Measurements from ENCODE around the gene RIN1.

RIN1 gene

DNA sequence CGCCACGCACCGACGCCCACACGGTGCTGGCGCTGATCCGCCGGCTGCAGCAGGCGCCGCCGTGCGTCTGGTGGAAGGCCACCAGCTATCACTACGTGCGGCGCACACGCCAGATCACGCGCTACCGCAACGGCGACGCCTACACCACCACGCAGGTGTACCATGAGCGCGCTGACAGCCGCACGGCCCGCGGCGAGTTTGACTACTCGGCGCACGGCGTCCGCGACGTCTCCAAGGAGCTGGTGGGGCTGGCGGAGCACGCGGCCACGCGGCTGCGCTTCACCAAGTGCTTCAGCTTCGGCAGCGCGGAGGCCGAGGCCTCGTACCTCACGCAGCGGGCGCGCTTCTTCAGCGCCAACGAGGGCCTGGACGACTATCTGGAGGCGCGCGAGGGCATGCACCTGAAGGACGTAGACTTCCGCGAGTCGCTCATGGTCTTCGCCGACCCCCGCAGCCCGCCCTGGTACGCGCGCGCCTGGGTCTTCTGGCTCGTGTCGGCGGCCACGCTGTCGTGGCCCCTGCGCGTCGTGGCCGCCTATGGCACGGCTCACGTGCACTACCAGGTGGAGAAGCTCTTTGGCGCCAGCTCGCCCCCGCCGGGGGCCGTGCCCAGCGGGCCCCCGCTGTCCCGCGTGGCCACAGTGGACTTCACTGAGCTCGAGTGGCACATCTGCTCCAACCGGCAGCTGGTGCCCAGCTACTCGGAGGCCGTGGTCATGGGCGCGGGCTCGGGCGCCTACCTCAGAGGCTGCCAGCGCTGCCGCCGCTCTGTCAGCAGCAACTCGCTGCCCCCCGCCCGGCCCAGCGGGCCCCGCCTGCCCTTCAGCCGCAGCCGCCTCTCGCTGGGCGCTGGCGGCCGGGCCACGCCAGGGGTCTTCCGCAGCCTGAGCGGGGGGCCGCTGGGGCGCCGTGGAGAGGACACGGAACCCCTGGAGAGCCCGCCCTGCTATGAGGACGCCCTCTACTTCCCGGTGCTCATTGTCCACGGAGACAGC is 41.3 kb downstream of the RIN1 start:
- DNase-seq (ENCODE audit: low read depth, low spot score): no peak

DNA sequence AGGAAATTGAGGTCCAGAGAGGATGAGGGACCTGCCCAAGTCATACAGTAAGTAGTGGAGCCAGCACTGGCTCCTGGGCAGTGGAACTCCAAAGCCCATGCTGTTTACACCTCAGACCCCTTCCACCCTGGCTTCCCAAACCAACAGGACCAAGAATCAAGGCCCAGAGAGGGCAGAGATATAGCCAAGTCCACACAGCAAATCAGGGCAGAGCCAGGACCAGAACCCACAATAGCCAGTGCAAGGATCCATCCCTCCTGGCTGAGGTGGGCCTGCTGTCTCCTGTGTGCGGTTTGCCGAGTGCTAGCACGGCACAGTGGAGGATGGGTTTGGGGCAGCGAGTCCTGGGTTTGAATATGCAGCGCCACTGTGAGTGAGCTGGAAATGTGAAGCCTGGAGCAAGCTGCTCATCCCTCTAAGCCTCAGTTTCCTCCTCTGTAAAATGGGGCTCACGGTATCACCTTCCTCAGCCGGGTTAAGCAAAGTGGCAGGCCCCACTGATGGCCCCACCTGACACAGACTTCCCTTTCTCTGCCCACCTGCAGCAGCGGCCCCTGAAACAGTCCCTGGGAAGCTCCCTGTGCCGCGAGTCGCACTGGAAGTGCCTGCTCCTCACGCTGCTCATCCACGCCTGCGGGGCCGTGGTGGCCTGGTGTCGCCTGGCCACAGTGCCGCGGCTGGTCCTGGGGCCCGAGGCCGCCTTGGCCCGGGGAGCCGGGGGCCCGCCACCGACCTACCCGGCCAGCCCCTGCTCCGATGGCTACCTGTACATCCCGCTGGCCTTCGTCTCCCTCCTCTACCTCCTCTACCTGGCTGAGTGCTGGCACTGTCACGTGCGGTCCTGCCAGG is 42.2 kb downstream of the RIN1 start:
- no peak for DNase-seq (ENCODE audit: low read depth, low spot score)

DNA sequence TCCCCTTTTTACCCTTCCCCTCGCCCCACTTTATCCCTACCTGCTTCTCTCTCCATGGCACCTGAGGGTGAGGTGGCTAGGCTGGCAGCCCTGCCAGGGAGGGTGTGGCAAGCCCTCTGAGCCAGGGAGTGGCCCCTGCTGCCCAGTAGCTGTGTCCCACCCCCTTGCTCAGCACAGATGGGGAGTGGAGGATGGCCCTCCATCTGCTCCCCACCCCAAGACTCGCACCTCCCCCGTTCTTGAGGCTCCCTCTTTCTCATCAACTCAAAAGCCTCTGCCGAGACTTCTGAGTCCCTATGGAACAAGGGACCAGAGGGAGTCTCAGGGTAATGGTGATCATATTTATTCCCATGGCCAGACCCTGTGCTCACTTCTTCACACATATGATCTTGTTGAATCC is 42.9 kb downstream of the RIN1 start:
- no peak for DNase-seq (ENCODE audit: low read depth, low spot score)

DNA sequence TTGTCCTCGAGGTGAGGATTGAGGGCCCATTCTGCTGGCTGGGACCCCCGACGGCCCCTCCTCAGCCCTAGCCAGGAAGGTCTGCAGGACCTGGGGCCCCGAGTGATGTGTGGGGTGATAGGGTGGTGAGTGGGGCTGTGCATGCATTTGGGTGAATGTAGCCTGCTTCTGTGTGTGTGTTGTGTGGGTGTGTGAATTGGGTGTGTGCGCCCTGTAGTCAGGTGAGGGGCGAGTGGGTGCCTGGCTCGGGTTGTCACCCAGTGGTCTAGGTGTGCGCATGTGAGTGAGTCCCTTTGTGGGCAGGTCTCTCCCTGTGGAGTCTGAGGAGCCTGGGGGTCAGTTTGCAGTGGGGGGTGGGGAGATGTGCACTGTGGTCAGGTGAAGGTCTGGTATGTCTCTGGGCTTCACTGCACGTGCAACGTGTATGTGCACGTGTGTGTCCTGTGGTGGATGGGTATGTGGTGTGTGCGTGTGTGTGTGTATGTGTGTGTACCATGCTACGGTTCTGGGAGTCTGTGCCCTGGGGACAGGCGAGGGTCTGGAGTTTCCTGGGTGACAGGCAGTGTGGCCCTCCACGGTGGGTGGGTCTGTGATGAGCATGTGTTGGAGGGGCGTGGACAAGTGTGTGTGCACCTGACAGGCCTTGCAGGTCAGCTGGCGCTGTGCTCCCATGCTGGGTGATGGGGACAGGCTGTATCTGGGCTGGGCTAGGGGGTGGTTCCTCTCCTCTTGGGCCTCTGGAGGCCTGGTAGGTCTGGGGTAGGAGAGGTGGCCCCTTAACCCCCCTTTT is 43.5 kb downstream of the RIN1 start:
- DNase-seq (ENCODE audit: low read depth, low spot score): no peak

DNA sequence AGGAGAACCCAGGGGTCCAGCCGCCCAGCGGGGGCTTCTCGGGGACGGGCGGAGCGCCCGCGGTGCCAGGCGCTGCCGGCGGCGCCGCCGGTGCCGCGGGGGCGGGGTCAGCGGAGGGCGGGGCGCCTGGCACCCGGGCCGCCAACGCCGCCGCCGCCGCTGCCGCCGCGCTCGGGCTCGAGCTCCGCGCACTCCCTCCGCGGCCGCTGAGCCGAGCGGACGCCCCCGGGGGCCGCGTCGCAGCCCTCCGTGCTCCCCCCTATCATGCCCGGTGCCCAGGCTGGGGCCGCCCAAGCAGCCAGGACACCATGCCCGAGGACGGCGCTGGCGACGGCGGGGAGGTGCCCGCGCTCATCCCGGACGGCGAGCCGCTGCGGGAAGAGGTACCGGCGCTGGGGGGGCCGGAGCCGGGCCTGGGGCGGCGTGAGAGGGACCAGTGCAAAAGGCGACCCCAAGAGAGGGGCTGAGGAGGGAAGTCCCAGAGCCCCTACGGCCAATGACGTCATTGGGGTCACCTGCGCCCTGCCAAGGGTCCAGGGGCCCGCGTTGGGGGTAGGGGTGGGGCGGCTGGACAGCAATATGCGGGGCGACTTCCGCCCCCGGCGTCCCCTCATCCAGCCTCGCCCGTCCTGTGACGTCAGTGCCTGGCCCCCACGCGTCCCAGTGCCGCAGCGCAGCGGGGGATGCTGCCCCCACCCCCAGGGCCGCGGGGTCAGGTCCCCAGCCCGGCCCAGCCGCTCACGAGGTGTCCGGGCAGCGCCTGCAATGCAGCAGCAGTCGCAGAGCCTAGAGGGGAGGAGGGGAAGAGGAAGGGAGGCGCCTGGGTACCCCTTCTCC is 44.3 kb downstream of the RIN1 start, which contains the start of gene TMEM151A:
TSS of gene TMEM151A (plus strand) at position 189 of the 837 bp plus-strand sequence. CDS start at position 309, 120 bp downstream.
- DNase-seq (ENCODE audit: low read depth, low spot score): no peak

DNA sequence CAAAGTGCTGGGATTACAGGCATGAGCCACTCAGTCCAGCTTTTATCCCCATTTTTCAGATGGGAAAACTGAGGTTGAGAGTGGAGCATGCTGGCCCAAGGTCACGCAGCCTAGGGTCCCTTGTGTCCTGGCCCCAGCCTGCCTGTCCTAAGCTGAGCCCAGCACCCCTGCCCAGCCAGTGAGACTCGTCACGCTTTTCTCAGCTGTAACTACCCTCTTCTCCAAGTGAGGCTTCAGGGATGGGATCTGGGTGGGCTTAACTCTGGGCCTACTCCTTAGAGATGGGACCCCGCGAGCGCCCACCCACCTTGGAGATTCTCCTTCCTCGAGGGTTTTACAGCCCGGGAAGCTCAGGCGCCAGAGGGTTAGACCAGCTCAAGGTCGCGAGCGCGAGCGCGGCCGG is 44.9 kb downstream of the RIN1 start:
- DNase-seq (ENCODE audit: low read depth, low spot score): no peak

DNA sequence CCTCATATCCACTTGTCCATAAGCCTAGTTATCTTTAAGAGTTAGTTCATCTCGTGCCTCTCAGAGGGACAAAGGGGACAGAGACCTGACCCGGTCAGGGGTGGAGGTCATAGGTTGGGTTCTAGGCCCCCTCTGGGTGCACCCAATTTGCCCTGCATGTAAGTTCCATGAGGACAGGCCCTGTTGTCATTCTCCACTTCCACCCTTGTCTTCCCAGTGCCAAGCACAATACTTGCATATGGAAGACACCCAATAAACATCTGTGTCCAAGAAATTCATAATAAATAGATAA is 46.0 kb downstream of the RIN1 start:
- no peak for DNase-seq (ENCODE audit: low read depth, low spot score)

DNA sequence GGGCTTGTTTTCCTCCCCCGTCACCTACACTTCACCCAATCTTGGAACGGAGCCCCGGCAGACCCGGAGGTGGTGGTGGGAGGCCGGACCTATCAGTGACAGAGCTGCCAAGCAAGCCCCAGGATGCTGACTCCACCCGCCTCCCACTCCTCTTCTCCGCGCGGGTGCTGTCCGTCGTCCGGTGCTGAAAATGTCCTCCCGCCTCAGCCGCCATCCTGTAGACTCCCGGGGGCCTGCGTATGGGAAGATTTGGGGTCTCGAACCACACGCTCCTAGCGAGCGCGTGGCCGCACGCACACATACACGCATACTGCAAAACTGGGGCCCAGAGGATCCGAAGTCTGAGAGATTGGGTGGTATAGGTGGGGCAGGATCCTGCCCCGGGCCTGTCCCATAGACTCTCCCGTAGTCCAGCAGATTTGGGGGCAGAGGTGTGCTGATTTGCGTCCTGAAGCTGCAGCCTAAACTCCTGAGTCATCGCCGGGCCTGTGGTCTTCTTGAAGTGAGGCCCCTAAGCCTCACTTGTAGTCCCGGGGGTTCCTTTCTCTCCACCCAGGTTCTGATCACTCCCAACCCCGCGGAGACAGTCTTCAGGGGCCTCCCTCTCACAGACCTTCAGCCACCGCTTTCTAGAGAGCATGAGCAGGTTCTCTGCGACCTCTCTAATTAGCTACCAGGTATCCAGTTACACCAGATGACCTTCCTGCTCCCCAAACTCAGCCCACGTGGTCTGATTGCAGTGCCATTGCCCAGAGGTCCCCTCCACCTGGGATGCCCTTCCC is 46.5 kb downstream of the RIN1 start:
- DNase-seq (ENCODE audit: low read depth, low spot score): no peak

DNA sequence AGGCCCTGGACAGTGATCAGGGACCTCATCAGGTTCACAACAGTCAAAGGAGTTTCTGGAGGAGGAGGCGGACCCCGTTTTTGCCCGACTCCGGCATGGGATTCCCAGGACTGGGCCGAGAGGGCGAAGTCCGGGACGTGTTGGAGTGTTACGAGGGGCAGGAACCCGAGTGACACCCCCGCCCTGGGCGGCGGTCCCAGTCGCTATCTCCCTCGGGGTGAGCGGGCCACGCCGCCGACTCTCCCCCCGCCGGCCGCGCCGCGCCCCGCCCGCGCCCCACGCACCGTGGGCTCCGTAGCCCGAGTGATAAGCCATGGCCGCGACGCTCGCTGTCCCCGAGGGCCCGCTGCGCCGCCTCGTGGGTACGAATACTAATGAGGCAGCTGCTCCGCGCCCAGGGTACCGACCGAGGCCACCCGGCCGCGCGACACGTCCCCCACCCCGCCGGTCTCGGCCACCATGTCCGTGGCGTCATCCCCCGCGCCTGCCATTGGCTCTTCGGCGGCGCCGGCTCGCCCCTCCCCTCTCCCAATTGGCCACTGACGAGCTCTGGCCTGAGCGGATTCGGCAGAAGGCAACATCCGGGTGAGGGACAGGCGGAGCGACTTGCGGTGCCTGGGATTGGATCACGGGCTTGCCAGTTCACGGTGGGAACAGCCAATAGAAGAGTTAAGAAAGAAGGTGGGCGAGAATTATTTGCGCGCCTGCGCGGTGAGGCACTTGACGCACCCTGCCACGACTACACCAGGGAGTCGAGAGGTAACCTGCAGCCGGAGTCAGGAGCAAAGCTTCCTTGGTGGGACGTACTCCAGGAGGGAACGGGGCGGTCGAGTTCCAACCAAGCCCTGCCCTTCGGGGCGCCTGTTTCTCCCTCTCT is 47.3 kb downstream of the RIN1 start, which contains the start of gene YIF1A:
TSS of gene YIF1A (minus strand) at position 473 of the 877 bp plus-strand sequence. CDS start at position 315, 158 bp downstream.
- DNase-seq (ENCODE audit: low read depth, low spot score): peak; percentile 98

DNA sequence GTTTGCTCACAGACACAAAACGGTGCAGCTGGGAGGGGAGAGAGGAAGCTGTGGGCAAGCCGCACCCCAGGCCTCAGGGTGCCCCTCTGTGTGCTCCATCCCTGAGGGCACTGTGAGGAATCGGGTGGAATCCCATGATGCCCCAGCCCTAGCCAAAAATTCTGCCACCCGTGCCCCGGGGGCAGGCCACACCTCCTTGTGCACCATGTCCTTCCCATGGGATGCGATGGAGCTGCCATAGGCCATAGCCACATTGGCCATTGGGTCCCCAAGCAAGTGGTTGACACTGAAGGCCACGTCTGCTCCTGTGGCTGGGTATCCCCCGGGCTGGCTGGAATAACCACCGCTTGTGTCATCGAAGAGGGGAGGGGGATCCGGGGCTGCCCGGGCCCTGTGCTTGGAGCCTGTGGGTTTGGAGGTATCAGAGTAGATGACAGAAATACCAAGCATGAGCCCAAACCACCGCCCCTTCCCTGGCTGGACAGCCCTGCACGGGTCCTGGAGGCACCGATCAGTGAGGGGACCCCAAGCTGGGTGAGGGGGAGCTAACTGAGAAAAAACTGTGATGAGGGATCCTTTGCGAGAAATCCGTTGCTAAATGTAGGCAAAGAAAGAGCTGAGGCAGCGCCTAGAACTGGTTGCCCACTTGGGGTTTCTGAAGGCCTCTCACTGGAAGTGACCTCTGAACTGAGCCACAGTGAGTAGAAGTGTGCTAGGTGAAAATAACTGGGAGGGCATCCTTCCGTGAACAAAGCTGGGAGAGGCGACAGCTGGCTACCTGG is 48.2 kb downstream of the RIN1 start:
- no peak for DNase-seq (ENCODE audit: low read depth, low spot score)

DNA sequence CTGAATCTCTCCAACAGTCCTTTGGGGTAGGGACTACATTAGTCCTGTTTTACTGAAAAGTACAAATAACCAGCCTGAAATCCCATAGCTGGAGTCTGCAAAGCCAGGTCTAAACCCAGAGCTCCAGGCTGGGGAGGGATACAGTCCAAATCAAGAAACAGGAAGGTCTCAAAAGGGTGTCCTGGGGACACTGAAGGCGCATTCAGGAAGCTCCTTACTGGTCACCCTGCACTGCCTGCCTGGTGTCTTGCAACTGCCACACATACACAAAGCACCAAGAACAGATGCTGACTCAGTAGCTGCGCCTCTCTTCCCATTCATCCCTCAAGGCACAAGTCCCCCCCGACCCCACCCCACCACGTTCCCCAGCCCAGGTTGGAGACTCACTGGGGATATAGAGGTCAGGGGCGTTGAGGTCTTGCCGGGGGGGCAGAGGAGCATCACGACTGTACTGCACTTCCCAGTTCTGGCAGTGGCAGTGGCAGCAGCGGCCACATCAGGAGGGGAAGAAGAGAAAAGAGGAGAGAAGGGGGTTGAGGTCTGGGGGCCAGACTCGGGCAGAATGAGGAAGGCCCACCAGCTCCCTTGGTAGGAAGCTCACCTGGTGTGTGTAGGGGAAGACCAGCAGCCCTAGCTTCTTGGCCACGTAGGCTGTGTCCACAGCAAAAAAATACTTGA is 48.9 kb downstream of the RIN1 start:
- no peak for DNase-seq (ENCODE audit: low read depth, low spot score)

DNA sequence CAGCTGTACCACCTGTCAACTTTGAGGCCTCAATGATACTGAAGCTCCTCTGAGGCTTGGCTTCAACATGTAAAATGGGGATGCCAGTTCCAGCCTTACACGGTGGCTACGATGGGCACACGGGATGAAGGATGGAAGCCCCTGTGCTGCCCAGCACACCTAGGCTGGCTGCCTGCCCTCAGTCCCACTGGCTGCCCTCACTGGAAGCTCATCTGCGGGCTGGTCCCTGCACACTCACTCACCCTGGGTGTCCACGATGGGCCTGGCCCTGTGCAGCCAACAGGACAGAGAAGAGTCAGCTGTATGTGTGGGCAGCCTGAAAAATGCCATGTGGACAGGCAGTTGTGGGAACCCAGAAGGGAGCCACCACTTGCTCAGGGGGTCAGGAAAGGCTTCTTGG is 49.5 kb downstream of the RIN1 start:
- DNase-seq (ENCODE audit: low read depth, low spot score): no peak

DNA sequence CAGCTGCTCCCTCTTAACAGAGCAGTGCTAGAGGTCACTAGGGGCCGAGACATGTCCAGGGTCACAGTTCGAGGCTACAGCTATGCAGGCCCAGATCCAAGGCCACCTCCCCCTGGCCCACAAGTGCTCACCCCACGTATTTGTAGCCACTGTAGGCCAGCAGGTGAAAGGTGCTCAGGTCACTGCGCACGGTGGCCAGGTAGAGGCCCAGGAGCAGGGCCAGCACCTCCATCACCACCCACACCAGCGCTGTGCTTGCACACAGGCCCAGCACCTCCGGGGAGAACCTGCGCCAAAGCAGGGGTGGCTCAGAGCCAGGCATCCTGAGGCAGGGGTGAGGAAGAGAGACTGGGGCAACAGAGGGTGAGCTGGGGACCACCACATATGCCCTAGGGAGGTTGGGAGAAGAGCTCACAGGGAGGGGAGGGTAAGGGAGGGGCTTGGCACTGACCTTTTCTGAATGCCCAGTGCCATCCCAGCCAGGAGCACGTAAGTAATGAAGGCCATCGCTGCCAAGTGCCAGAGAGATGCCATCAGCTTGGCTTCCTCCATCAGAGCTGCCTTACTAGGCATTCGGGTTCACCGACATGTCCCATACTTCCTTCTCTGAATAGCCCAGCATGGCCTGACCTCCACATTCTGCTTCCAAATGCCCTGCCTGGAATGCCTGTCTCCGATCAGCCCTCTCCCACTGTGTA is 50.8 kb downstream of the RIN1 start:
- DNase-seq (ENCODE audit: low read depth, low spot score): no peak

DNA sequence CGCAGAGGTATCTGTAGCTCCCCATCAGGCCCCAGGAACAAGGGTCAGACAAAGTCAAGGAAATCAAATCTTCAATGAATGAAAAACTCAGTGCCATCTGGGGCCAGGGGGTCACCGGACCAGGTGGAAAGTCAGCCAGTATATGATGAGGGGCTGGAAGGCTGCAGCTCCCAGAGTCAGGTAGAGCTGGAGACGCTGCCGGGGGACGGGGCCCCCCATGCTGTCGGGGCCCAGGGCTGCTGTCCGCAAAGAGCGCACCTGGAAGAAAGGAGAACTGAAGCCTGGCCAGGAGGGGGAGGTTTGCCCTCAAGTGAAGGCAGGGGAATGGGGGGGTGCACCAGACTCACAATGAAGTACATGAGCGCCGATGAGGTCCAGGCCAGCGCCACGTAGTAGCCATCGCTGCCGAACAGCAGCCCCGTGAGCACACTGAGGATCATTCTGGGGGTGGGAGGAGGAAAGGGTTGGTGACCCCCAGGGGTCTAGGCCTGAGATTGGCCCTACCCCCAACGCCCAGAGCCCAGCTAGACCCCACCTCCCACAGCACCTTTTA is 51.6 kb downstream of the RIN1 start:
- no peak for DNase-seq (ENCODE audit: low read depth, low spot score)

DNA sequence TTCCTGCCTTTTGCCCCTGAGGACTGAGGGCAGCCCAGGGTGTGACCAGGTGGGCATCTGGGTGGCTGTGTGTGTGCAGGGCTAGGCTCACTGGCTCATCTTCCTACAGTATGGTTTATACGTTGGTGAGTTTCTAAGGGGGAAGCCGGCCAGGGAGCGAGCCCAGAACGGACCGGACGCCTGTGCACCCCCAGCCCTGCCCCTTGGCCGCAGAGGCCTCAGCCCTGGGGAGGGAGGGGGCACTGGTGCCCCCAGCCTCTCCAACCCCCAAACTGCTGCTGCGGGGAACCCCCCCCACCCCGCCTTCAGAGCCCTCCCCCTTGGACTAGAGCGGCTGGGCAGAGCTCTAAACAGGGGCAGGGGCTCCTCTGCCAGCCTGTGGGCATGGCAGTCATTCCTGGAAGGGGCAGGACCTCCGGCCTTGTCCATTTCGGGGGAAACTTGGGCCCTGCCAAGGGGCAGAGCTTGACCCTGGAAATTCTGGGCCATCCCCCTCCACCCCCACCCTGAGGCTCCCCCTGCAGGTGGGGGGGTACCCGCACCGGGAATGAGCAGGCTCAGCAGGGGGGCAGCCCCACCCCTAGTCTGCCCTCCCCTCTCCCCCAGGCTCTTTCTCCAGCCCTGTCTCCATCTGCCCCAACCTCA is 52.7 kb downstream of the RIN1 start:
- DNase-seq (ENCODE audit: low read depth, low spot score): no peak

Data from smooth muscle cell of the brain vasculature (primary cell).